OCI-LY1 (cell line): ENCODE results near the gene MOB2.

Experiments used
- EZH2 ChIP-seq: fragments of 200-600 bp; sonication (generic), shearing (Covaris generic); IDR thresholded peaks from 2 replicates; pipeline ENCODE4 v1.8.0; 2017; ENCODE audit warnings: borderline replicate concordance, mixed run types, mild to moderate bottlenecking, antibody characterized with exemption, low read length, moderate library complexity, mixed read lengths
- TF ChIP-seq, protein P1 (sequence below): fragments of 200-600 bp; sonication (generic), shearing (Covaris generic); IDR thresholded peaks from 2 replicates; pipeline ENCODE4 v1.5.1; 2017; ENCODE audit warnings: mild to moderate bottlenecking, antibody characterized with exemption, low read length, moderate library complexity, mixed read lengths

DNA sequence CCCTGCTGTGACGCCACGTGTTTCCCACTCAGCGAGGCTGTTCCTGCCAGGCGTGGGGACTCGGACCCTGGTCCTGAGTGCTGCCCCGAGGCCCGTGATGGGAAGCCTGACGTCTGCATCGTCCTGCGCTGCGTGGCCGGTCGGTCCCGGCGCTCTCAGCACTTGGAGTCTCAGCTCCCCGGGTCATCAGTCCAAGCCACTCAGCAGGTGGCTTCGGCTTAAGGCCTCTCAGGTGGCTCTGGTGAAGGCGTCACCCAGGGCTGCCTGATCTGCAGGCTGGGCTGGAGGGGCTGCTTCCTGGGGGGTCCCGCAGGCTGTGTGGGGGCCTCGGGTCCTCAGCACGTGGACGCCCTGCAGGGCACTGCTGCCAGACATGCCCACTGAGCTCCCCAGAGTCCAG, 61.6 kb downstream of the MOB2 start:
- TF ChIP-seq, protein P1, sequence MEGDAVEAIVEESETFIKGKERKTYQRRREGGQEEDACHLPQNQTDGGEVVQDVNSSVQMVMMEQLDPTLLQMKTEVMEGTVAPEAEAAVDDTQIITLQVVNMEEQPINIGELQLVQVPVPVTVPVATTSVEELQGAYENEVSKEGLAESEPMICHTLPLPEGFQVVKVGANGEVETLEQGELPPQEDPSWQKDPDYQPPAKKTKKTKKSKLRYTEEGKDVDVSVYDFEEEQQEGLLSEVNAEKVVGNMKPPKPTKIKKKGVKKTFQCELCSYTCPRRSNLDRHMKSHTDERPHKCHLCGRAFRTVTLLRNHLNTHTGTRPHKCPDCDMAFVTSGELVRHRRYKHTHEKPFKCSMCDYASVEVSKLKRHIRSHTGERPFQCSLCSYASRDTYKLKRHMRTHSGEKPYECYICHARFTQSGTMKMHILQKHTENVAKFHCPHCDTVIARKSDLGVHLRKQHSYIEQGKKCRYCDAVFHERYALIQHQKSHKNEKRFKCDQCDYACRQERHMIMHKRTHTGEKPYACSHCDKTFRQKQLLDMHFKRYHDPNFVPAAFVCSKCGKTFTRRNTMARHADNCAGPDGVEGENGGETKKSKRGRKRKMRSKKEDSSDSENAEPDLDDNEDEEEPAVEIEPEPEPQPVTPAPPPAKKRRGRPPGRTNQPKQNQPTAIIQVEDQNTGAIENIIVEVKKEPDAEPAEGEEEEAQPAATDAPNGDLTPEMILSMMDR = no peak
- no peak for TF ChIP-seq EZH2
